Mesendoderm (in vitro differentiated cells): ENCODE data around the gene WNK2.
"Not testable (repeated sequence)": the region's sequence is repeated elsewhere in the genome, so short reads cannot be mapped to it uniquely, and the experiment has no call there.

Experiments used
- DNase-seq: peaks from one replicate; pipeline ENCODE4 v3.0.0; 2013
- H2AK5ac ChIP-seq: 2 replicates; pipeline ENCODE4 v1.6.1; 2013; ENCODE audit warnings: low read length, inconsistent platforms
- H2BK120ac ChIP-seq: 2 replicates; pipeline ENCODE4 v1.6.1; 2013; ENCODE audit warnings: low read depth, mild to moderate bottlenecking, low read length, moderate library complexity, mixed read lengths
- H2BK15ac ChIP-seq: replicated peaks from 2 replicates; pipeline ENCODE4 v1.6.1; 2013; ENCODE audit warnings: low read depth, mild to moderate bottlenecking, moderate library complexity
- H2BK5ac ChIP-seq: 2 replicates; pipeline ENCODE4 v1.6.1; 2013; ENCODE audit warnings: low read length, inconsistent platforms
- H3K18ac ChIP-seq: 2 replicates; pipeline ENCODE4 v1.6.1; 2013; ENCODE audit warnings: mild to moderate bottlenecking, low read length, mixed read lengths
- H3K23ac ChIP-seq: one replicate; pipeline ENCODE4 v1.6.1; 2013; ENCODE audit warnings: low read length
- H3K27ac ChIP-seq: 2 replicates; pipeline ENCODE4 v1.5.1; 2013; ENCODE audit warnings: low read depth, mild to moderate bottlenecking, inconsistent platforms, low read length, moderate library complexity
- H3K27me3 ChIP-seq: 2 replicates; pipeline ENCODE4 v1.6.1; 2013; ENCODE audit warnings: low read length, control low read depth, mild to moderate bottlenecking, inconsistent platforms; ENCODE audit not compliant: insufficient read depth, poor library complexity
- H3K36me3 ChIP-seq: 2 replicates; pipeline ENCODE4 v1.6.1; 2013; ENCODE audit warnings: low read length, inconsistent platforms; ENCODE audit not compliant: control insufficient read depth, insufficient read depth
- H3K4ac ChIP-seq: one replicate; pipeline ENCODE4 v1.6.1; 2013; ENCODE audit warnings: low read depth, mild to moderate bottlenecking, low read length, moderate library complexity
- H3K4me1 ChIP-seq: 2 replicates; pipeline ENCODE4 v1.6.1; 2013; ENCODE audit warnings: low read depth, low read length, inconsistent platforms; ENCODE audit not compliant: control insufficient read depth
- H3K4me2 ChIP-seq: 2 replicates; pipeline ENCODE4 v1.6.1; 2013; ENCODE audit warnings: low read length
- H3K4me3 ChIP-seq: 2 replicates; pipeline ENCODE4 v1.5.1; 2013; ENCODE audit warnings: mild to moderate bottlenecking, low read length
- H3K56ac ChIP-seq: one replicate; pipeline ENCODE4 v1.6.1; 2013; ENCODE audit warnings: low read length
- H3K79me1 ChIP-seq: 2 replicates; pipeline ENCODE4 v1.6.1; 2013; ENCODE audit warnings: low read length, inconsistent platforms
- H3K79me2 ChIP-seq: 2 replicates; pipeline ENCODE4 v1.6.1; 2013; ENCODE audit warnings: mild to moderate bottlenecking, low read length; ENCODE audit not compliant: control insufficient read depth, insufficient read depth
- H3K9ac ChIP-seq: 2 replicates; pipeline ENCODE4 v1.6.1; 2013; ENCODE audit warnings: low read length, inconsistent platforms
- H4K5ac ChIP-seq: one replicate; pipeline ENCODE4 v1.6.1; 2013; ENCODE audit warnings: low read length
- H4K8ac ChIP-seq: one replicate; pipeline ENCODE4 v1.6.1; 2013; ENCODE audit warnings: low read depth, mild to moderate bottlenecking, control low read depth, low read length, moderate library complexity
- WGBS: extraction: QIAGEN DNeasy Blood & Tissue Kit; methylation state at CpG from one replicate; pipeline ENCODE4 v1.1.7; 2013; ENCODE audit warnings: low lambda C conversion rate, missing lambda C conversion rate; ENCODE audit not compliant: insufficient coverage; ENCODE audit errors: extremely low coverage; 5-methylcytosine and 5-hydroxymethylcytosine counted together

WNK2 gene

DNA sequence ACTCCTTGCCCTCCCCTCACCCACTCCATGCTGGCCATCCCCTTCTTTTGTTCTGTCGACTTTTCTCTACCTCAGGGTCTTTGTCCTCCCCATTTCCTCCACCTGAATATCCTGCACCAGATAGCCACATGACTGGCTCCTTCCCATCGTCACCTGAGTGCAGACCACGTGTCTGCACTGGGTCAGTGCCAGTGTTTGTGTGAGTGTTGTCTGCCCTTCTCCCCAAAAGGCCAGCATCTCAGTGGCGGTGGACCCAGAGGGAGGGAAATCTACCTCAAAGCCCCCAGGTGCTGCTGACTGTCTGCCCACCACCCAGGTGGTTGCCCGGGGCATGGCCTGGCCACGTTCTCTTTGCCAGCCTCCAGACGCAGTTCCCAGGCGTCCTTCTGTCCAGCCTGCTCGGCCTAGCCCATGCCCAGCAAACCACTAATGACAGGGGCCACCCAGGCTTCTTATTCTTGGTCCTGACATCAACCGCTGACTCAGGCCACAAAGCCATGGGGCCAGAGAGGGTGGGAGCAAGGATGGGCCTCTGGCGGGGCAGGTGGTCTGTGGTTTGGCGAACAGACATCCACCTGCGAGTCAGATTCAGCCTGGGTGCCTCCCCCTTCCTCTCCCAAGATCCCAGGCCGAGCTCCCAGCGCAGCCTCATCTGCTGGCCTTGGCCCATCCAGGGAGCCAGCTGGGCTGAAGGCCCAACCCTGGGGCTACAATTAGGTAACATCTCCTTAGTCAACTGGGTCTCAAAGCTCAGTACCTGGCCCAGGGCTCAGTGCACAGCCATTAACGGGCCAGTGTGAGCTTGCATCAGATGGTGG lies 44.4 kb upstream of the WNK2 start:
- WGBS, result no CpG with 5 or more reads among the region's 16 CpGs
- Histone ChIP-seq H3K79me2 (no peaks in the 10 kb centered on the region), H3K27me3 (no peaks in the 10 kb centered on the region)

DNA sequence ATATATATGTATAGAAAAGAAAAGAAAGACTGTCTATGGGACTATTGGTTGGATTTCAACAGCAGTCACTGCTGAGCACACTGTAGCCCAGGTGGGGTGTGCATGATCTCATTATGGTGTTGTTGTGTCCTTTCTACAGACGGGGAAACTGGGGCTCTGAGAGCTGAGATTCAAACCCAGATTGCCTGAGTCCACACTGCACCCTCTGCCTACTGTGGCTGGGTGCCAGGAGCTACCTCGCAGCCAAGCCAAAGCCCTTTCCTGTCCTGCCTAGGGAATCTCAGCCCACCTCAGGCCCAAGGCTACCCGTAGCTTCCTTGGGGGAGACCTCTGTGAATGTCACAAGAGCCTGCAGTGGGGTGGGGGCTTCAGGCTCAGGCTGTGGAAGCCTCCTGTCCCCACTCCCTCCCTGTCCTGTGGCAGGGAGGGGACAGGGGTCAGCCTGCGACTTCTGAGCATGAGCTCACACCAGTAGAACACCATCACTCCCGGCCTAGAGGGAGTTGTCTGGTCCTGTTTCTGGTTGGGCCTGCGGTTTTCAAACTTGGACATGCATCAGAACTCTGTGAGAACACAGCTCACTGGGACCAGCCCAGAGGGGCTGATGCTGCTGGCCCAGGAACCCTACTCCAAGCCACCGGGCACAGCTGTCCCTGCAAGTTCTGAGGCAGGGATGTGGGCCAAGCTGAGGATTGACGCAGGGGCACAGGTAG lies 42.0 kb upstream of the WNK2 start:
- no peaks in the 10 kb centered on the region for H3K4me1 ChIP-seq
- no peak for DNase-seq
- no peaks in the 10 kb centered on the region for H3K79me2 ChIP-seq
- H3K4ac ChIP-seq, result no peak overlapping the region
- no peak overlapping the region for H2BK5ac ChIP-seq
- H3K4me2 ChIP-seq, result no peak overlapping the region
- H3K56ac ChIP-seq, result no peak overlapping the region
- no peak overlapping the region for H2BK15ac ChIP-seq
- no peak overlapping the region for H2AK5ac ChIP-seq
- no peaks in the 10 kb centered on the region for H3K36me3 ChIP-seq
- no peak overlapping the region for H3K27ac ChIP-seq
- H3K9ac ChIP-seq, result no peak overlapping the region
- no peak overlapping the region for H4K5ac ChIP-seq
- H3K27me3 ChIP-seq, result no peaks in the 10 kb centered on the region
- no peak overlapping the region for H3K18ac ChIP-seq
- no peaks in the 10 kb centered on the region for H3K79me1 ChIP-seq
- no peak overlapping the region for H3K23ac ChIP-seq
- WGBS, result no CpG with 5 or more reads among the region's 8 CpGs
- no peak overlapping the region for H2BK120ac ChIP-seq
- H4K8ac ChIP-seq, result no peak overlapping the region
- no peak overlapping the region for H3K4me3 ChIP-seq

More for the DNA sequence above, 44.4 kb upstream of the WNK2 start:
- no peaks in the 10 kb centered on the region for H3K4me1 ChIP-seq
- H2BK120ac ChIP-seq, result no peak overlapping the region
- H2BK15ac ChIP-seq, result no peak overlapping the region
- H3K36me3 ChIP-seq, result no peaks in the 10 kb centered on the region
- DNase-seq, result no peak
- H3K27ac ChIP-seq, result no peak overlapping the region
- no peaks in the 10 kb centered on the region for H3K79me1 ChIP-seq
- H2BK5ac ChIP-seq, result no peak overlapping the region
- no peak overlapping the region for H3K4ac ChIP-seq
- no peak overlapping the region for H3K4me2 ChIP-seq
- no peak overlapping the region for H4K5ac ChIP-seq
- H4K8ac ChIP-seq, result no peak overlapping the region
- H3K56ac ChIP-seq, result no peak overlapping the region
- no peak overlapping the region for H3K18ac ChIP-seq
- no peak overlapping the region for H2AK5ac ChIP-seq
- no peak overlapping the region for H3K23ac ChIP-seq
- no peak overlapping the region for H3K4me3 ChIP-seq
- H3K9ac ChIP-seq, result no peak overlapping the region

- Histone ChIP-seq H3K9ac (no peak overlapping the region), H3K79me2 (no peaks in the 10 kb centered on the region), H4K8ac (no peak overlapping the region), H3K4me2 (no peak overlapping the region), H3K56ac (no peak overlapping the region), H3K79me1 (no peaks in the 10 kb centered on the region), H3K23ac (no peak overlapping the region), H3K36me3 (no peaks in the 10 kb centered on the region), H2BK5ac (no peak overlapping the region), H2BK120ac (no peak overlapping the region), H3K4ac (no peak overlapping the region), H3K4me3 (no peak overlapping the region), H2BK15ac (no peak overlapping the region), H4K5ac (no peak overlapping the region), H2AK5ac (no peak overlapping the region), H3K4me1 (no peaks in the 10 kb centered on the region), H3K18ac (no peak overlapping the region), H3K27me3 (no peaks in the 10 kb centered on the region), H3K27ac (no peak overlapping the region)
- DNase-seq, result no peak
- WGBS, result no CpG with 5 or more reads among the region's 15 CpGs
Measured at GRCh38 chr9:93143830-93144530, 40.0 kb upstream of the WNK2 start.

GRCh38 chr9:93146696-93147095 lies 37.2 kb upstream of the WNK2 start:
- not testable (repeated sequence) for H3K18ac ChIP-seq, H2AK5ac ChIP-seq, H3K4ac ChIP-seq, H4K5ac ChIP-seq, H3K4me3 ChIP-seq, H3K56ac ChIP-seq, H3K4me1 ChIP-seq, H3K4me2 ChIP-seq, H3K79me1 ChIP-seq, H4K8ac ChIP-seq, H2BK120ac ChIP-seq, DNase-seq, H3K9ac ChIP-seq, H3K27ac ChIP-seq, H3K36me3 ChIP-seq, H2BK15ac ChIP-seq, H3K23ac ChIP-seq, H3K79me2 ChIP-seq, H3K27me3 ChIP-seq, H2BK5ac ChIP-seq
- no CpG with 5 or more reads among the region's 6 CpGs for WGBS

DNA sequence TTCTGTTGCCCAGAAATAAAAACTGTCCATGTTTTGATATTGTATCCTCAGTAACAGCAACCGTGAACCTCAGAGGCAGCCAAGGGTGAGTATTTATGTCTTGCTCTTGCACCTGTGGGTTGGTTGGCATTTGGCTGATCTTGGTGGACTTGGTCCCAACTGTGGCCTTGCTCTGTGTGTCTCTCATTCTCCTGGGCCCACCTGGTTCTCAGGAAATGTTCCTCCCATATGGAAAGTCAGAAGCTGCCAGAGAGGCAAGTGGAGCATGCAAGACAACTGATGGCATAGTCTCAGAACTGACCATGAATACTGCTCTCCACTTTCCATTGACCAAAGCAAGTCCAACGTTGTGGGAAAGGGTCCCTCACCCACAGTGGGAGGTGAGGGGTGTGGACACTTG lies 36.3 kb upstream of the WNK2 start:
- Histone ChIP-seq H3K27ac (no peak overlapping the region), H3K56ac (no peak overlapping the region), H3K4me2 (no peak overlapping the region), H2AK5ac (no peak overlapping the region), H3K27me3 (no peaks in the 10 kb centered on the region), H3K4me1 (no peaks in the 10 kb centered on the region), H4K5ac (no peak overlapping the region), H2BK120ac (no peak overlapping the region), H2BK15ac (no peak overlapping the region), H3K79me2 (no peaks in the 10 kb centered on the region), H3K36me3 (no peaks in the 10 kb centered on the region), H4K8ac (no peak overlapping the region), H3K9ac (no peak overlapping the region), H3K4me3 (no peak overlapping the region), H3K18ac (no peak overlapping the region), H3K4ac (no peak overlapping the region), H3K23ac (no peak overlapping the region), H2BK5ac (no peak overlapping the region), H3K79me1 (no peaks in the 10 kb centered on the region)
- WGBS, result no CpG with 5 or more reads among the region's 2 CpGs
- DNase-seq, result no peak
